ENCODE results near the gene DNLZ. TPM values are rescaled to one million over a fixed set of nuclear protein-coding genes. Genes with fewer than 3 reads are reported as not detected.

The DNLZ gene
- total and polyA plus RNA-seq, 2 donors (not counting 3 experiments of a cell fraction or from before 2014, with no cell fraction given), result 26.9 to 38.4 TPM

DNA sequence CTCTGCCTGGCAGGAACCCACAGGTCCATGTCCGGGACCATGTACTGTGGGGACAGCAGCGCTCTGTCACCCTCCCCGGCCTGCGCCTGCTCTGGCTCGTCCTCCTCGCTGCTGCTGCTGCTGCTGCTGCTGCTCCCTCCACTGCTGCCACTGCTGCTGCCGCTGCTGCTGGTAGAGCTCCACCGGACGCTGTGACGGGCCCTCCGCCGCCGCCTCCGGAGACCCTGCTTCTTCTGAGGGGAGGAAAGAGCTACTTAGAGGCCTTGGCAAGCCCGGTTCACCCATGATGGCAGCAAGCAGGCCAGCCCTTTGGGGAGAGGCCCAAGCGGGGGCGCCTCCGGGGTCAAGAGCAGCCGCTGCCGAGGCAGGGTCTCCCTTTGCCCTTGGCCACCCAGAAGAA, 19.9 kb upstream of the DNLZ start:
- Histone ChIP-seq H3K9me1 (replicated peaks; ENCODE audit: control insufficient read depth, extremely low read depth, insufficient read depth, low read length) (no peaks in the 10 kb centered on the region), H3K36me3 (ENCODE audit: control insufficient read depth in 2 of 2, extremely low read depth in 1 of 2, insufficient read depth in 2 of 2, low read length in 2 of 2) (peaks cover 6 to 63% of the 10 kb centered on the region in 2 experiments), H3K27me3 (ENCODE audit: control insufficient read depth in 2 of 2, insufficient read depth in 2 of 2, low read length in 2 of 2) (no peaks in the 10 kb centered on the region), H3K9ac (replicated peaks; ENCODE audit: extremely low read depth, insufficient read depth, low read length) (no peak overlapping the region), H3K4me3 (replicated peaks in 1 of 3; ENCODE audit: insufficient read depth in 1 of 3, low read depth in 1 of 3, low read length in 3 of 3) (no peak overlapping the region), H3K4me1 (ENCODE audit: control insufficient read depth, extremely low read depth, insufficient read depth, low read length) (no peaks in the 10 kb centered on the region), H4K20me1 (replicated peaks; ENCODE audit: control insufficient read depth, extremely low read depth, insufficient read depth, low read length) (no peaks in the 10 kb centered on the region), H3K4me2 (ENCODE audit: insufficient read depth, low read length) (no peak overlapping the region), H2AFZ (ENCODE audit: low read depth, low read length) (no peak overlapping the region), H3K27ac (ENCODE audit: insufficient read depth, low read depth, low read length) (no peak overlapping the region), H3K9me3 (replicated peaks; ENCODE audit: control insufficient read depth, insufficient read depth, low read length) (no peaks in the 10 kb centered on the region), H3K79me2 (ENCODE audit: control insufficient read depth, insufficient read depth, low read length) (no peaks in the 10 kb centered on the region)
- DNase-seq (ENCODE audit: low read depth, low spot score) (no peak), FAIRE-seq (no peak)
- CTCF ChIA-PET, result no interaction called here
- TF ChIP-seq EZH2 (IDR thresholded peaks at IDR 0.05; ENCODE audit: borderline replicate concordance, low read depth, low read length, severe bottlenecking) (no peak), CTCF (IDR thresholded peaks at IDR 0.05; ENCODE audit: extremely low read depth in 1 of 2, insufficient read depth in 1 of 2, low read depth in 1 of 2, low read length in 2 of 2) (no peak), GATA2 (IDR thresholded peaks at IDR 0.05; ENCODE audit: insufficient read depth, insufficient read length, low read depth, low read length) (no peak), JUN (IDR thresholded peaks at IDR 0.05; ENCODE audit: borderline replicate concordance, insufficient read depth, insufficient read length, low read depth) (no peak), POLR2AphosphoS5 (IDR thresholded peaks at IDR 0.05; ENCODE audit: insufficient read depth, low read depth, low read length) (no peak), MYC (IDR thresholded peaks at IDR 0.05; ENCODE audit: low read depth, low read length) (no peak), FOS (IDR thresholded peaks at IDR 0.05; ENCODE audit: borderline replicate concordance, insufficient read depth, low read length) (no peak), POLR2A (IDR thresholded peaks at IDR 0.05; ENCODE audit: low read depth, low read length) (no peak)
- TF ChIP-seq, protein P1, sequence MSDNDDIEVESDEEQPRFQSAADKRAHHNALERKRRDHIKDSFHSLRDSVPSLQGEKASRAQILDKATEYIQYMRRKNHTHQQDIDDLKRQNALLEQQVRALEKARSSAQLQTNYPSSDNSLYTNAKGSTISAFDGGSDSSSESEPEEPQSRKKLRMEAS (IDR thresholded peaks at IDR 0.05; ENCODE audit: insufficient read depth, insufficient read length), result no peak
- no TSS peak for BruUV-seq (replicated peaks)
- dilution Hi-C loops (cut with MboI; ENCODE audit: extremely low pct_ligation_motif_present, low sequenced_read_pairs) (no loop called here), intact Hi-C loops (cut with micrococcal nuclease) (no loop called here)
- POLR2A ChIA-PET, result no interaction called here

All from endothelial cell of umbilical vein (primary cell).